Immature natural killer cell (primary cell): ENCODE results near the gene PRDM16. TPM values are rescaled to one million over a fixed set of nuclear protein-coding genes. Genes with fewer than 3 reads are reported as not detected.

Source experiments
- DNase-seq, 3 donors: peaks; one replicate each; pipeline ENCODE4 v3.0.0; 2022; ENCODE audit warnings: mixed read lengths in 1 of 3
- H3K27ac Mint-ChIP-seq, 6 donors: one replicate each; pipeline ENCODE4 v1.8.0; 2020; ENCODE audit warnings: mixed read lengths in 6 of 6, mild to moderate bottlenecking in 5 of 6, inconsistent platforms in 4 of 6, moderate library complexity in 3 of 6
- H3K27me3 Mint-ChIP-seq, 3 donors: one replicate each; pipeline ENCODE4 v1.8.0; 2020 to 2021; ENCODE audit warnings: low read depth in 3 of 3, mild to moderate bottlenecking in 3 of 3, mixed read lengths in 3 of 3, moderate library complexity in 3 of 3, inconsistent platforms in 1 of 3
- H3K36me3 Mint-ChIP-seq, 3 donors: one replicate each; pipeline ENCODE4 v1.8.0; 2020; ENCODE audit warnings: mixed read lengths in 3 of 3, inconsistent platforms in 2 of 3, mild to moderate bottlenecking in 2 of 3
- H3K4me1 Mint-ChIP-seq, 2 donors: one replicate each; pipeline ENCODE4 v1.8.0; 2020; ENCODE audit warnings: inconsistent platforms in 2 of 2, mild to moderate bottlenecking in 2 of 2, mixed read lengths in 2 of 2, moderate library complexity in 1 of 2
- H3K4me3 Mint-ChIP-seq, 5 donors: one replicate each; pipeline ENCODE4 v1.8.0; 2020; ENCODE audit warnings: mild to moderate bottlenecking in 5 of 5, mixed read lengths in 5 of 5, inconsistent platforms in 3 of 5, moderate library complexity in 3 of 5
- H3K9me3 Mint-ChIP-seq, 6 donors: one replicate each; pipeline ENCODE4 v1.8.0; 2020; ENCODE audit warnings: mild to moderate bottlenecking in 6 of 6, mixed read lengths in 6 of 6, inconsistent platforms in 4 of 6, moderate library complexity in 3 of 6
- polyA plus RNA-seq, 3 donors: library from polyadenylated mRNA; unstranded; fragments of 300-500 nt; fragmentation: Illumina TruSeq; gene quantifications; one replicate each; pipeline ENCODE4 v1.2.3, GENCODE V29; 2021

PRDM16 gene
- polyA plus RNA-seq, 3 donors from 2014 or later = 0.17 to 0.29 (median 0.22) TPM

DNA sequence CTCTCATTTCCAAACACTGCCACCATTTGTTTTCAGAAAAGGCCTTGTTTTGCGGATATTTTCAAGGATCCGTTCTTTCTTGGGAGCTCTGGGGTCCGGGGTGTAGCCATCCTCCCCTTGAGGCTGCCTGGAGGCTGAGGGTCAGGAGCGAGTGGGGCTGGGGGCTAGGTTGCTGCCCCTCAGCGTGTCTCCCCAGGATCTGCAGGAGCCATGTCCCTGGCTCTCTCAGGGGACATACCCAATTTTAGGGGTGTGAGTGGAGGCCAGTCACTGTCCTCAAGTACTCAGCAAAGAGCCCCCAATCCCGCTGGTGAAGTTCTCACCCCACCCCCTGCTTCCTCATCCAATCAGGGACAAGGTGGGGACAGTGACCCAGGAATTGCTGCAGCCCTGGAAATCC, 15.0 kb upstream of the PRDM16 start:
- DNase-seq = no peak
- Mint-ChIP-seq H3K27ac (no peak overlapping the region), H3K4me3 (no peak overlapping the region), H3K4me1 (no peaks in the 10 kb centered on the region), H3K9me3 (peaks cover 0 to 5% (median 0%) of the 10 kb centered on the region in 6 donors), H3K27me3 (peaks cover 2 to 7% (median 3%) of the 10 kb centered on the region in 3 donors), H3K36me3 (no peaks in the 10 kb centered on the region)

DNA sequence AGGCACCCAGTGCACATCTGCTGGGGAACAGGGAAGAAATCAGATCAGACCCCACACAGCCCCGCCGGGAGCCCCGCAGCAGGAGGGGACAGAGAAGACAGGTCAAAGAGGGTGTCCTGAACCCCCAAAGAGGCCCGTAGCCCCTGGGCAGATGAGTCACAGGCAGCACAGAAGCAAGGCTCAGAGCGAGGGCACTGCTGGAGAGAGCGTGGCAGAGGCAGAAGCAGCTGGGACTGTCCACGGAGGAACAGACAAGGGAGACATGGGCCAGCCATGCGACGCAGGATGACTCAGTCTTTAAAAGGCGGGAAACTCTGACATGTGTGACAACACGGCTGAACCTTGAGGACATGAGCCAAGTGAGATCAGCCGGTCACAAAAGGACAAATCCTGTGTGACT, 14.5 kb upstream of the PRDM16 start:
- DNase-seq = no peak
- Mint-ChIP-seq H3K4me1 (no peaks in the 10 kb centered on the region), H3K27ac (no peak overlapping the region), H3K4me3 (no peak overlapping the region), H3K36me3 (no peaks in the 10 kb centered on the region), H3K27me3 (peaks cover 1 to 7% (median 2%) of the 10 kb centered on the region in 3 donors), H3K9me3 (peaks cover 0 to 5% (median 0%) of the 10 kb centered on the region in 6 donors)

DNA sequence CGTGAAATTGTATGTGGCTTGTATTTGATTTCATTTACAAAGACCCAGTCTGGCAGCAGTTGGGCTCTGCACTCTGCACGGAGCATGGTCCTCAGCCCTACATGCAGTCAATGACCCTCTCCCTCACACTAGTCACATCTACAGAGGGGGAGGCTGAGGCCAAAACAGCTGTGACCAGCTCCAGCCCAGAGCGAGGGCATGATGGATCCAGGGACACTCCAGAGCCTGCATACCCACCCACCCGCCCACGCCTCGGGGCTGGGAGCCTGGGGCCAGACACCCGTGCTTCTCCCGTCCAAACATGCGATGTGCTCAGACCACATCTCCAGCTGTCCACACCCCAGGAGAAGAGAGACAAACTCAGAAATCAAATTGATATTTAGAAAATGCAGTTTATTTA, 14.0 kb upstream of the PRDM16 start:
- peaks cover 1 to 7% (median 2%) of the 10 kb centered on the region in 3 donors for H3K27me3 Mint-ChIP-seq
- peaks cover 0 to 5% (median 0%) of the 10 kb centered on the region in 6 donors for H3K9me3 Mint-ChIP-seq
- no peaks in the 10 kb centered on the region for H3K4me1 Mint-ChIP-seq
- DNase-seq = no peak
- no peak overlapping the region for H3K27ac Mint-ChIP-seq
- no peak overlapping the region for H3K4me3 Mint-ChIP-seq
- no peaks in the 10 kb centered on the region for H3K36me3 Mint-ChIP-seq

DNA sequence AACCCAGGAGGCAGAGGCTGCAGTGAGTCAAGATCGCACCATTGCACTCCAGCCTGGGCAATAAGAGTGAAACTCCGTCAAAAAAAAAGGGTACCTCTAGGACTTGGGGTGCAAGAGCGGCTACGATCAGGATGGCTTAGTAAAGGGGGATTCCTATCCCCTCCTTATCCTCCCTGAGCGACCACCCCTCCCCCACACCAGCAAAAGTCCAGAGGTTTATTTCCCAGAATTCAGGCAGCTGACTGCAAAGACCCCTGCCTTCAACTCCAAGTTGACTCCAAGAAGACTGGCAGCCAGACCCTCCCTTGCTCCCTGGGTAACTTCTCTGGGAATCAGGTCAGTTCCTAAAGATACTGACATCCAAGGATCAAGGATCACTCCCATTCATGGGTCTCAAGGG, 12.4 kb upstream of the PRDM16 start:
- H3K4me3 Mint-ChIP-seq = no peak overlapping the region
- DNase-seq = no peak
- H3K4me1 Mint-ChIP-seq = no peaks in the 10 kb centered on the region
- H3K36me3 Mint-ChIP-seq = no peaks in the 10 kb centered on the region
- peaks cover 0 to 5% (median 0%) of the 10 kb centered on the region in 6 donors for H3K9me3 Mint-ChIP-seq
- no peak overlapping the region for H3K27ac Mint-ChIP-seq
- H3K27me3 Mint-ChIP-seq = peaks cover 2 to 7% (median 3%) of the 10 kb centered on the region in 3 donors

DNA sequence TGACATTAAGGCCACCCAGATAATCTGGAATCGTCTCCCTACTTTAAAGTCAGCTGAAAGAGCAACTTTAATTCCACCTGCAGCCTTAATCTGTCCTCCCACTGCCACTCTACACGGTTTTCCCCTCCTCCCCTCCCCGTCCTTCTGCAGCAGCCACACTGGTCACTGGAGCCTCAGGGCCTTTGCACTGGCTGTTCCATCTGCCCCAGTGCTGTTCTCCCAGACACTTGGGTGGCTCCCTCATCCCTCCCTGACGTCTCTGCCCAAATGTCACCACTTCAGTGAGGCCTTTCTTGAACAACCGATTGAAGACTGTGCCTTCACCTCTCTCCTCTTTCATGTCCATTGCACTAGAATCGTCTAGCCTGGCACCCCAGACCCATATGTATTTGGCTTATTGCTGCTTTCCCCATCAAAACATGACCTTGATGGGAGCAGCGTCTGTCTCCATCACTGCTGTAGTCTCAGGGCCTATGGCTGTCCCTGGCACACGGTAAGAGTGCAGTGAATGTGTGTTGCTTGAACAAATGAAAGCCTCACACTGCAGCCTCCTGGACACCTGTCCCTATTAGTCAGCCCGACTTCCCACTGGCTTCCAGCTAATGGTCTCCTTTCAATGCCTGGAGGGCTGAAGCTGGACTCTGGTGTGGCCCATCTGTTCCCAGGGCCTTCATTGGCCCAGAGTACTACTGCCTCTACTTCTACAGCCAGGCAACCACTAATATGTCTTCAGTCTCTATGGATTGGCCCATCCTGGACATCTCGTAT, 10.6 kb upstream of the PRDM16 start:
- Mint-ChIP-seq H3K27me3 (peaks cover 0 to 2% (median 2%) of the 10 kb centered on the region in 3 donors), H3K36me3 (no peaks in the 10 kb centered on the region), H3K4me3 (no peak overlapping the region), H3K4me1 (no peaks in the 10 kb centered on the region), H3K27ac (no peak overlapping the region), H3K9me3 (no peaks in the 10 kb centered on the region)
- no peak for DNase-seq

DNA sequence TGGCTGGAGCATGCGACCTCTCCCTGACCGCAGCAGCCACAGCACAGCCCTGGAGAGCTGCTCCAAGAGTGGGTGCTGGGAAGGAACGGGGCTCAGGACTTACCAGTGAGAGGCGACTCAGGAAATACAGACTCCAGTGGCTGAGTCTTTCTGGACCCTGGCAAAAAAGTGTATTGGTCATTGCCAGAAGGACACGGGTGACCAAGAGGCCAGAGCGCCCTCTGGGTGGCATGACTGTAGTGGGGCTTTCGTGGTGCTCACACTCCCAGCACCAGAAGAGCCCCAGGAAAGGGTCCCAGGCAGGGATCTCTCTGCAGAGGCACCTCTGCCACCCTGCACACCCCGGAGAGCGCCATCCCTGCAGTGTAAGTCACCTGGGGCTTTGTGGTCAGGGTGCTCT, 8.9 kb upstream of the PRDM16 start:
- Mint-ChIP-seq H3K4me3 (no peak overlapping the region), H3K27me3 (peaks cover 0 to 2% (median 2%) of the 10 kb centered on the region in 3 donors), H3K4me1 (no peaks in the 10 kb centered on the region), H3K9me3 (no peaks in the 10 kb centered on the region), H3K36me3 (no peaks in the 10 kb centered on the region), H3K27ac (no peak overlapping the region)
- no peak for DNase-seq

DNA sequence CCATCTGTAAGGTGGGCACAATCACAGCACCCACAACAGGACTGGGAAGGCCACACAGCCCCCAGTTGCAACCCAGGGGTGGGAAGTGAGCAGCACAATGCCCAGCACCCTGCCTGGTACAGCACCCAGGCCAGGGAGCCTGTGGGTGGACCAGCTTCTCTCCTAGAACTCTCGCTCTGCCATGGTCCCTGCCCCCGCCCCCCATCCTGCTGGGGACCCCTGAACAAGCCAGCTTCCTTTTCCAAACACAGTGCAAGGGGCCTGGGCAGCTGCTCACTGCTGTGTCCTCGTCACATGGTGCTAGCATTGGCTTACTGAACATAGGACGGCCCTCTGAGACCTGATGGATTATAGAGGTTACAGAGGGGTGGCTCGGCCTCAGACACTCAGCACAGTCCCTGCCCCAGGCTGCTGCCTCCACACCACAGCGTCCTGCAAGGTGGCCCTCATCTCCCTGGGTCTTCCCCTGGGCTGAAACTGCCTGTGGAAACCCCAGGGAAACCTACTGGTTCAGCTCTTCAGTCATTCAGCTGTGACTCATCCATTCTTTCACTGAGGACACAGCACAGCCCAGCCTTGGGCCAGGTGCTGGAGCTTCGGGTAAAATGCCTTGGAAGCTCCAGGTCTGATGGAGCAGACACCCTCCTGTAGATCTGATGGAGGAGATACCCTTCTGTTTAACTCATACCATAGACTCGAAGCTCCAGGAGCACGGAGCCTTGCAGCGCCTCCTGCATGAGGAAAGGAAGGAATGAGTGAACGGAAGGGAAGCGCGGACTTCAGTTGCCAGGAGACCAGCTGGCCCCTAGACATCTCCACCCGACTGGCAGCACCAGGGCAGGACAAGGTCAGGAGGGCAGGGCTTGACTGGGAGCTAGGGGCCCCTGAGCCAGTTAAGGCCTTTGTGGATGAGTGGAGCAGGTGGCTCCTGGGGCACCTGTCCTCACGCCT, 8.1 kb upstream of the PRDM16 start:
- Mint-ChIP-seq H3K4me1 (no peaks in the 10 kb centered on the region), H3K27me3 (peaks cover 0 to 2% (median 2%) of the 10 kb centered on the region in 3 donors), H3K9me3 (no peaks in the 10 kb centered on the region), H3K27ac (no peak overlapping the region), H3K36me3 (no peaks in the 10 kb centered on the region), H3K4me3 (no peak overlapping the region)
- DNase-seq = no peak

DNA sequence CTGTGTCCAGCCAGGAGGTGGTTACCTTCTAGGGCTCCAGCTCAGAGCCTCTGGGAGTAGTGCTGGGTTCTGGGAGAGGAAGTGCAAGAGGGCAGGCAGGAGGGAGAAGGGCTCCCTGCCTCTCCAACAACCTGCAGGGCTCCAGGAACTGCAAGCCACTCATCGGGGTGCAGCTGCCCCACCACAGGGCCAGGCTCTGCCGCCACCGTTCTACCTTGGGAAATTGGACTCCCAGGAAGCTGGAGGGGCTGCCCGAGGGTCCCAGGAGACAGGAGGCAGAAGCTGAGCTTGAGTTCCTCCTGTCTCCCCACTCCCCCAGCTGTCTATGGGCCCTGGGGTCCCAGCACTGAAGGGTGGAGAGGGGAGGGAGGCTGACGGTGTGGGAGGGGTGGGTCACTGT, 7.4 kb upstream of the PRDM16 start:
- Mint-ChIP-seq H3K9me3 (no peaks in the 10 kb centered on the region), H3K27me3 (peaks cover 0 to 2% (median 2%) of the 10 kb centered on the region in 3 donors), H3K36me3 (no peaks in the 10 kb centered on the region), H3K27ac (no peak overlapping the region), H3K4me3 (no peak overlapping the region), H3K4me1 (no peaks in the 10 kb centered on the region)
- DNase-seq = no peak

DNA sequence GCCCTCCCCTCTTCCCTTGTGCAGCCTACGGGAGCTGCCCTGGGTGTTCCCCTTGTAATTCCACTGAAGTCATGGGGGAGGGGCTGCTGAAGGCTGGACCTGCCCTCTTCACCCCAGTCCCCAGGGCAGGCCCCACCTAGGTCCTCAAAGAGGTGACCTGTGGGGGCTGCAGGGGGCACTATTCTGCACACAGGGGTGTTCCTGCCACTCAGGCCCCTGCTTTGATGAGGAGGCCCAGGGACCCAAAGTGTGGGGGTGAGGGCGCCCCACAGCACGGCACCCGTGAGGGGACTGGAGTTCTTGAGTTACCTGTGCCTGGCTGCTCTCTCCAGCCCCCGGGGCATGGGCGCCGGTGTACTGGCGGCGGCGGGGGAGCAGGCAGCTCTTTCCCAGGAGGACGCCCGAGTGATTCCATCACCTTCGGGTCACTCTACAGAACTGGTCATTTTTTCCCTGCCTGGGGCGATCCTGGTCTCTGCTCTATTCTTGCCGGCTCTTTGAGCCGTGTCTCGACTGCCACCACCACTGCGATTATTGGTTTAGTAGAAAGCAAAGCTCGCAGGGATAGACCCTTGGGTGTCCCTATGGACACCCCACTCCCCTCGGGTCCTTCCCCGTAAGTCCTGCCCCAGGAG, 6.9 kb upstream of the PRDM16 start:
- DNase-seq = no peak
- Mint-ChIP-seq H3K4me3 (no peak overlapping the region), H3K4me1 (no peaks in the 10 kb centered on the region), H3K27me3 (peaks cover 0 to 2% (median 0%) of the 10 kb centered on the region in 3 donors), H3K36me3 (no peaks in the 10 kb centered on the region), H3K9me3 (no peaks in the 10 kb centered on the region), H3K27ac (no peak overlapping the region)

DNA sequence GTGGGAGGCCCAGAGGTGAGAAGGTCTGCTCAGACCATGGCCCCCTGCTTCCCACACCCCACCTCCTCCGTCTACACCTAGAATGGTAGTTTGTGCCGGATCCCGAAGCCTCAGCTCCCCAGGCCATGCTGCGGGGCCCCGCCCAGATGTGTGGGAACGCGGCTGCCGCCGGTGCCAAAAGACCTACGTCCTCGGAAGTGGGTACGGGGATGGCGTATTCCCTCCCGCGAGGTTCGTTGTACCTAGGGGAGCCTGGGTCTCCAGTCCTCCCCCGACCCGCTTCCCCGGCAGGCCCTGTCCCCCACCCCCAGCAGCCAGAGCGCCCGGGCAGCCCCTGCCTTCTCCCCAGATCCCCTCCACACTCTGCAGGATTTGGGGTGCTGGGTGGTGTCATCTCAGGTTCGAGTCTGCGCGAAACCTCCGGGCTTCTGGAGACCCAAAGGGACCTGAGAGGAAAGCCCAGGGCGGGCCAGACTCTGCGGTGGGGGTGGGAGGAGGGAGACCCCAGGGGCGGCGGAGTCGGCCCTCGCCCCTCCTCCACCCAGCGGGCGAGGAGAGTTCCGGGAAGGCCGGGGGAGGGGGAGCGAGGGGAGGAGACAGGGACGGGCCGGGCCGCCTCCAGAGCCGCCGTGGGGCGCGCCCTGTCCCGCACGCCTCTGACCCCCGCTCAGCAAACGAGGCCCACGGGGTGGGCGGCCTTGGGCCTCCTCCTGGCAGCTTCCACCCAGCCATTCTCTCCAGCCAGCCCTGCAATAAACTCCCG, 6.2 kb upstream of the PRDM16 start:
- Mint-ChIP-seq H3K4me3 (no peak overlapping the region), H3K4me1 (no peaks in the 10 kb centered on the region), H3K9me3 (no peaks in the 10 kb centered on the region), H3K27ac (no peak overlapping the region), H3K27me3 (peaks cover 0 to 2% (median 0%) of the 10 kb centered on the region in 3 donors), H3K36me3 (no peaks in the 10 kb centered on the region)
- no peak for DNase-seq

DNA sequence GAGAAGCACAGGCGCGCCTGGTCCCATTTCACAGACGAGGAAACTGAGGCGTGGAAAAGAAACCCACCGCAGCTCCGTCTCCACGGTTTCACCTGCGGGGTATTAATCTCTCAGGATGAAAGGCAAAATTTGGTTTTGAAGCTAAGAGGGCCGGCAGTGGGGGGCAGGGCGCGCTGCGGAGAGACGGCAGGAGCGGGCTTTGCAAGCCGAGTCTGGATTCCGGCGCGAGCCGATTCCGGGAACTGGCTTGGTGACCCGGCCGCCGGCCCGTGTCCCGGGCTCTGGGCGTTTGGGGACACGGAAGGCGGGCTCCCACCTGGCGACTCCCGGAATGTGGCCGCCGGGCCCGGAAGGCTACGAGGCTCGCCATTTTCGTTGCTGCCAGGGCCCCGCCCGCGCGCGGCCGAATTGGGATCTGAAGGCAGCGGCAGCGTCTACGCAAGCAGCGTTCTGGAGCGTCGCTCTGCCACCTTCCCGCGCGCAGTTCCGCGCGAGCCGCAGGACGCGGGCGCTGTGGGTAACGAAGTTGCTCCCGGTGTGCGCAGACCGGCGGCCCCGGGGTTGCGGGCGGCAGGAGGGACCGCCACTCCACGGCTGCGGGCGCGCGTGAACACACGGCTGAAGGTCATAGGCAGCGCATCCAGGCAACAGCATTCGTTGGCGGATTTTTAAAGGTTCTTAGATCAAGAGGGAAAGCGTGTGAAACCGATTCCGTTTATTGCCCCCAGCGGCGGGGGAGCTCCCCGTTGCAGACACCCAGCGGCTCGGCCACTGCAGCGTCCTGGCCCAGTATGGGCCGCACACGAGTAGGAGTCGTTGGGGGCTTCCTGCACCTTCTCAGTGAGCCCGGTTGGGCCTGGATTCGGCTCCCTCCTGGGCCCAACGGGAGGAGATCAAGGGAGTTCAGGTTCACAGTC, 5.4 kb upstream of the PRDM16 start:
- peaks cover 0 to 2% (median 0%) of the 10 kb centered on the region in 3 donors for H3K27me3 Mint-ChIP-seq
- no peaks in the 10 kb centered on the region for H3K4me1 Mint-ChIP-seq
- no peak for DNase-seq
- no peak overlapping the region for H3K4me3 Mint-ChIP-seq
- H3K36me3 Mint-ChIP-seq = no peaks in the 10 kb centered on the region
- H3K27ac Mint-ChIP-seq = no peak overlapping the region
- no peaks in the 10 kb centered on the region for H3K9me3 Mint-ChIP-seq

DNA sequence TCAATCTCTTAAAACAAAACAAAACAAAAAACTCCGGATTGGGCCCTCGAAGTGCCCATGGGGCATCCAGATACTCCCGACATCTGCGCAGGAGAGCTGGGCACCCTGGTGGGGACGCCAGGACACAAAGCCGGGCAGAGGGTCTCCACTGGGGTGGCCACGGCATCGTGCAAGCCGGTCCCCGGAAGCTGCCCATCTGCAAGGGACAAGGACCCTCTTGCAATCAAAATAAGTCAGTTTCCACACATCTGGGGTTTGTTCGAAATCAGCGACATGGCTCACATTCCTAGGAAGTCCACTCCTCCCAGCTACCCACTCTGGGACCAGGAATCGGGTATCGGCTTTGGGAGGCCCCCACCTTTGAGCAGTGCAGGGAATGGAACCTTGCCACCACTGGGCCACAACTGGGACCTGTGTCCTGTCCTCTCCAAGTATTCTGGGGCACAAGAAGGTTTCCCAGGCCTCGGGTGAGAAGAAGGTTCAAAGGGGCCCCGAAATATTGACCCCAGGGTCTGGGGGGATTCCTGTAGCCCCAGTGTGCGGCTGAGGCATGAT, 4.6 kb upstream of the PRDM16 start:
- Mint-ChIP-seq H3K27me3 (peaks cover 0 to 4% (median 2%) of the 10 kb centered on the region in 3 donors), H3K9me3 (no peaks in the 10 kb centered on the region), H3K27ac (no peak overlapping the region), H3K36me3 (no peaks in the 10 kb centered on the region), H3K4me1 (peaks cover 0 to 2% of the 10 kb centered on the region in 2 donors), H3K4me3 (no peak overlapping the region)
- no peak for DNase-seq
